GM13977 (cell line): ENCODE results near the gene GCM1.
A peak's percentile ranks its signal among the peaks of the same experiment; 100 is the strongest.

ENCODE experiments used
- DNase-seq: peaks from one replicate; pipeline ENCODE4 v3.0.0; 2012; ENCODE audit warnings: low spot score
- CTCF ChIP-seq: IDR thresholded peaks from 2 replicates; pipeline ENCODE4 v1.5.1; 2012; ENCODE audit warnings: mild to moderate bottlenecking, control low read depth; ENCODE audit not compliant: insufficient read depth; ENCODE audit errors: extremely low read depth, missing control alignments
- in situ Hi-C: fragments of 300-500 bp; cut with MboI; formaldehyde crosslinking; loops from one replicate; pipeline ENCODE4 v1.12.0; 2022; ENCODE audit warnings: low sequenced_read_pairs, low pct_unique_long_range_greater_than_20kb, mixed read lengths, inconsistent platforms; ENCODE audit not compliant: unreplicated experiment

GCM1 gene

GRCh38 chr6:53179961-53180651, 31.5 kb upstream of the GCM1 start:
- in situ Hi-C loops, result loop anchor here (10.0 kb wide), 2 partner anchors 235 to 295 kb away; no protein-coding TSS in a partner anchor
- DNase-seq, result no peak
- no peak for TF ChIP-seq CTCF

GRCh38 chr6:53178837-53179432, 30.3 kb upstream of the GCM1 start:
- DNase-seq, result no peak
- in situ Hi-C loops, result loop anchor here (10.0 kb wide), 2 partner anchors 236 to 296 kb away; no protein-coding TSS in a partner anchor
- peak; percentile 25 for TF ChIP-seq CTCF

GRCh38 chr6:53175027-53175426, 26.4 kb upstream of the GCM1 start:
- no peak for DNase-seq
- in situ Hi-C loops, result loop anchor here (10.0 kb wide), 2 partner anchors 240 to 300 kb away; no protein-coding TSS in a partner anchor
- no peak for TF ChIP-seq CTCF

GRCh38 chr6:53172468-53172803, 23.8 kb upstream of the GCM1 start:
- TF ChIP-seq CTCF, result no peak
- DNase-seq, result no peak
- in situ Hi-C loops, result loop anchor here (10.0 to 25.0 kb wide), 3 partner anchors 242 to 540 kb away; no protein-coding TSS in a partner anchor

GRCh38 chr6:53171605-53172467, 23.2 kb upstream of the GCM1 start:
- peak; percentile 100 for TF ChIP-seq CTCF
- DNase-seq, result peak; percentile 78
- in situ Hi-C loops, result loop anchor here (10.0 to 25.0 kb wide), 3 partner anchors 243 to 540 kb away; no protein-coding TSS in a partner anchor

GRCh38 chr6:53168516-53169267, 20.1 kb upstream of the GCM1 start:
- DNase-seq, result no peak
- in situ Hi-C loops, result loop anchor here (25.0 kb wide), 1 partner anchor 544 kb away; no protein-coding TSS in a partner anchor
- TF ChIP-seq CTCF, result no peak
